Endothelial cell of umbilical vein (primary cell): ENCODE measurements around the gene LRSAM1.

Experiments used
- CTCF ChIP-seq, 2 donors: IDR thresholded peaks; 1 replicate in 1 of 2; 2 replicates in 1 of 2; pipeline ENCODE4 v1.5.1; 2011; ENCODE audit warnings: low read length in 2 of 2, mild to moderate bottlenecking in 2 of 2, moderate library complexity in 2 of 2, control low read depth in 1 of 2, inconsistent platforms in 1 of 2, low read depth in 1 of 2; ENCODE audit not compliant: insufficient read depth in 1 of 2; ENCODE audit errors: extremely low read depth in 1 of 2
- EZH2 ChIP-seq: IDR thresholded peaks from 2 replicates; pipeline ENCODE4 v1.6.1; 2012; ENCODE audit warnings: borderline replicate concordance, low read depth, mild to moderate bottlenecking, moderate library complexity, low read length, inconsistent platforms; ENCODE audit not compliant: severe bottlenecking
- MAX ChIP-seq: IDR thresholded peaks from 2 replicates; pipeline ENCODE4 v1.6.1; 2011; ENCODE audit not compliant: insufficient read depth, insufficient read length
- MYC ChIP-seq: IDR thresholded peaks from one replicate; pipeline ENCODE4 v1.6.1; 2011; ENCODE audit warnings: mild to moderate bottlenecking, low read depth, low read length
- POLR2A ChIP-seq: IDR thresholded peaks from 2 replicates; pipeline ENCODE4 v1.6.1; 2012; ENCODE audit warnings: low read depth, mild to moderate bottlenecking, control low read depth, low read length
- POLR2AphosphoS5 ChIP-seq: IDR thresholded peaks from 2 replicates; pipeline ENCODE4 v1.6.1; 2012; ENCODE audit warnings: low read depth, mild to moderate bottlenecking, control low read depth, low read length, moderate library complexity; ENCODE audit not compliant: insufficient read depth

- TF ChIP-seq POLR2A (no peak), CTCF (IDR thresholded peaks at IDR 0.05; ENCODE audit: extremely low read depth in 1 of 2, insufficient read depth in 1 of 2, low read depth in 1 of 2, low read length in 2 of 2) (no peak), EZH2 (no peak), POLR2AphosphoS5 (no peak), MAX (no peak), MYC (no peak)
Observed at GRCh38 chr9:127509261-127509954, 58.1 kb downstream of the LRSAM1 start.
